MG63 (cell line): ENCODE data around the gene SLC35B1. TPM values are rescaled to one million over a fixed set of nuclear protein-coding genes. Genes with fewer than 3 reads are reported as not detected.

Experiments
- DNase-seq: peaks from one replicate; pipeline ENCODE4 v3.0.0-alpha.2; 2020
- H3K27me3 ChIP-seq: fragments of 250-450 bp; sonication (Bioruptor Pico); 2 replicates; pipeline ENCODE4 v1.5.1; 2020; ENCODE audit warnings: mild to moderate bottlenecking, moderate library complexity
- H3K36me3 ChIP-seq: fragments of 250-450 bp; sonication (Bioruptor Pico); 2 replicates; pipeline ENCODE4 v1.5.1; 2020; ENCODE audit warnings: mild to moderate bottlenecking, moderate library complexity
- H3K4me3 ChIP-seq: fragments of 250-450 bp; sonication (Bioruptor Pico); 2 replicates; pipeline ENCODE4 v1.5.1; 2020; ENCODE audit warnings: mild to moderate bottlenecking, moderate library complexity
- H3K9me3 ChIP-seq: fragments of 250-450 bp; sonication (Bioruptor Pico); 2 replicates; pipeline ENCODE4 v1.5.1; 2020; ENCODE audit warnings: mild to moderate bottlenecking, moderate library complexity
- total RNA-seq: library from RNA; depleted of rRNA; stranded (reverse); fragments of >200 nt; shearing (Covaris generic); gene quantifications from 2 replicates; pipeline ENCODE4 v1.2.3, GENCODE V29; 2014; ENCODE audit warnings: low replicate concordance

Gene SLC35B1
- total RNA-seq, 1 experiment from 2014 or later: 76.6 TPM

DNA sequence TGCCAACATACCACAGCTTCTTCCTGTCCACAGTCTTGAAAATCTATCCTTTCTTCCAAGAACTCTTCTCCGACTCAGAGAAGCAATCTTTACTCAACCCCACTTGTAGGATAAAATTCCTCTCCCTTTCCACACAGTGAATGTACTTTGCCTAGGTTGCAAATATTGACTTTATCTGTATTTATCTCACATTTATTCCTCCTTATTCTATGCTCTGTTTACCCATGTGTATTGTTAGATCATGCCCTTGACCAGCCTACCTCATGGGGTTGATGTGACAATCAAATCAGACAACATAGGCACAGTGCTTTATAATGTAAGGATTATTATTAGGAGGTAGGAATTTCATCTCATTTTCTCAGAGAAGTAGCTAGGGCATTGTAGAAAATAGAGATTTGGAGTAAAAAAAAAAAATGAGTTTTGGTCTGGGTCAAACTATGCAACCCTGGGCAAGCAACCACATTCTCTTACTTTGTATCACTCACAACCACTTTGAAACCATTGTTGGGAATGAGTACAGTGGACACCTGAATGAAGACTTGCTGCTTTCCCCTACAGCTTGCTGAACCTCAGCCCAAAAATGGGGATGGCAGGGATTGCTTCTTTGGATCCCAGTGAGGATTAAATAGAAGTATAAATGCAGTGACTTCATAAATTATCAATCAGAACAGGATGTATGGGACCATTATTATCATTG is 9.1 kb upstream of the SLC35B1 start:
- H3K9me3 ChIP-seq: no peaks in the 10 kb centered on the region
- H3K27me3 ChIP-seq: no peaks in the 10 kb centered on the region
- DNase-seq: no peak
- H3K36me3 ChIP-seq: no peaks in the 10 kb centered on the region
- H3K4me3 ChIP-seq: no peak overlapping the region

DNA sequence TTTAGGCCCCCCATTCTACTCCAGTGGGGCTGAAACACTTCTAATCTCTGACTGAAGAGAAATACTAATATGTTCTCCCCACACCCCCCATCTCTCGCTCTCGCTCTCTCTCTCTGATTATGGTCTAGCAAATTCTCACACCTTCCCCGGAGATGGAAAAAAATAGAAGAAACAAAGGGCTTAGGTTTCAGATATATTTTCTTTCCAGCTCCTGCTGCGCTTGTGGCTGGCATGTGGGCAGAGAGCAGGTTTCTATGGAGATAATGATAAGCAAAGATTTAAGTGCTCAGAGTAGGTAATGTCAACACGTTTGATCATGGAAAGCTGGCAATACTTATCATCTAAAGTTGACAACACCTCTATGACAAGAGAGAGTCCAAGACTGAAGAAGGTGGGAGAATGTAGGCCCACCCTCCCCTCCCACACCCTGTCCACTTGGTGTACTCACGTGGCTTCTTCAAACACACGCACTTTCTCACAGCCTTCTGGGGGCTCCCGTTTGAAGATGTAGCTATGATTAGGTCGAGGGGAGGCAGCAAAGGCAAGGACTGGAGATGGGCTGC is 8.0 kb upstream of the SLC35B1 start:
- DNase-seq: no peak
- no peak overlapping the region for H3K4me3 ChIP-seq
- H3K27me3 ChIP-seq: no peaks in the 10 kb centered on the region
- H3K36me3 ChIP-seq: no peaks in the 10 kb centered on the region
- H3K9me3 ChIP-seq: no peaks in the 10 kb centered on the region

- H3K36me3 ChIP-seq: no peaks in the 10 kb centered on the region
- no peak for DNase-seq
Measured at GRCh38 chr17:49715216-49715615, 7.5 kb upstream of the SLC35B1 start.

GRCh38 chr17:49708515-49709183 is 885 bp upstream of the SLC35B1 start:
- H3K4me3 ChIP-seq: peak overlapping the region; percentile 85
- H3K36me3 ChIP-seq: peaks cover 20% of the 10 kb centered on the region
- H3K9me3 ChIP-seq: no peaks in the 10 kb centered on the region
- peak; percentile 58 for DNase-seq
- no peaks in the 10 kb centered on the region; the same call in 1 of the 2 replicates for H3K27me3 ChIP-seq

More at GRCh38 chr17:49715216-49715615, 7.5 kb upstream of the SLC35B1 start:
- Histone ChIP-seq H3K9me3 (no peaks in the 10 kb centered on the region), H3K27me3 (no peaks in the 10 kb centered on the region), H3K4me3 (no peak overlapping the region)

DNA sequence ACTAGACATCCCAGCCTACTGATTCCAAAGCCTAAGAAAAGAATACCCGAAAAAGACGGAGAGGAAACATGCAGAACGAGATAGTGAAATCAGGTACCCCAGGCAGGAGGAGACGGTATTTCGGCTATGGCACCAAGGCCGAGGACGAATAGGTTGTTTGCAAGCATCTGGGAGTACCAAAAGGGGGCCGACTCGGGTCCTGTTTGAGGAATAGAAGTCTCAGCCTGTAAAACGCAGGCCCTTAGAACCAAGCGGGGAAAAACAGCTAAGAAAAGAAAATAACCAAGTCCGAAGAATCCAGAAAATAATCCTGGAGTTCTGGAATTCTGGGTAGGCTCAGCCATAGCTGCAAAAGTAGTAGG is 537 bp downstream of the SLC35B1 start:
- Histone ChIP-seq H3K9me3 (no peaks in the 10 kb centered on the region), H3K27me3 (no peaks in the 10 kb centered on the region; the same call in 1 of the 2 replicates), H3K36me3 (peaks cover 34% of the 10 kb centered on the region), H3K4me3 (peak overlapping the region; percentile 85)
- peak; percentile 7 for DNase-seq

DNA sequence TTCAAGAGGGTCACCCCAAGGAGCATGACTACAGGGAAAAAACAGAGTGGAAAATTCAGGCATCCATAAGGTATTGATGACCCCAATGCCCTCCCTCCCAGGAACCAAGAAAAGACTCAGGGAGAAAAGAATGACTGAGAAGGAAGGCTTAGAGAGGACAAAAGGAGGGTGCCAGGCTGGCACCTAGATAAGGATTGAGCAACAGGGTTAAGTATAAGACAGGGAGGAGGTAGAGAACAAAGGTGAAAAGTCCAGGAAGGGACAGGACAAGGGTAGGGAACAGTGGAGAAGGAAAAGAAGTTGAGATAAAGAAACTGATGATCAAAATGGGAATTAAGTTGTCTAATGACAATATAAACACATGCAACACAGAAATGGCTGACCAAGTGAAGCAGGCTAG is 2.5 kb downstream of the SLC35B1 start:
- H3K36me3 ChIP-seq: peaks cover 52% of the 10 kb centered on the region

GRCh38 chr17:49703557-49704277 is 4.0 kb downstream of the SLC35B1 start:
- peak; percentile 40 for DNase-seq
- H3K36me3 ChIP-seq: peaks cover 52% of the 10 kb centered on the region
- H3K9me3 ChIP-seq: no peaks in the 10 kb centered on the region
- H3K4me3 ChIP-seq: no peak overlapping the region
- no peaks in the 10 kb centered on the region for H3K27me3 ChIP-seq

More for the DNA sequence above, 2.5 kb downstream of the SLC35B1 start:
- Histone ChIP-seq H3K9me3 (no peaks in the 10 kb centered on the region), H3K27me3 (no peaks in the 10 kb centered on the region; the same call in 1 of the 2 replicates), H3K4me3 (no peak overlapping the region)
- DNase-seq: no peak

GRCh38 chr17:49700960-49701359 is 6.8 kb downstream of the SLC35B1 start:
- no peaks in the 10 kb centered on the region for H3K27me3 ChIP-seq
- H3K4me3 ChIP-seq: no peak overlapping the region
- DNase-seq: no peak
- H3K36me3 ChIP-seq: peaks cover 52% of the 10 kb centered on the region
- no peaks in the 10 kb centered on the region for H3K9me3 ChIP-seq

DNA sequence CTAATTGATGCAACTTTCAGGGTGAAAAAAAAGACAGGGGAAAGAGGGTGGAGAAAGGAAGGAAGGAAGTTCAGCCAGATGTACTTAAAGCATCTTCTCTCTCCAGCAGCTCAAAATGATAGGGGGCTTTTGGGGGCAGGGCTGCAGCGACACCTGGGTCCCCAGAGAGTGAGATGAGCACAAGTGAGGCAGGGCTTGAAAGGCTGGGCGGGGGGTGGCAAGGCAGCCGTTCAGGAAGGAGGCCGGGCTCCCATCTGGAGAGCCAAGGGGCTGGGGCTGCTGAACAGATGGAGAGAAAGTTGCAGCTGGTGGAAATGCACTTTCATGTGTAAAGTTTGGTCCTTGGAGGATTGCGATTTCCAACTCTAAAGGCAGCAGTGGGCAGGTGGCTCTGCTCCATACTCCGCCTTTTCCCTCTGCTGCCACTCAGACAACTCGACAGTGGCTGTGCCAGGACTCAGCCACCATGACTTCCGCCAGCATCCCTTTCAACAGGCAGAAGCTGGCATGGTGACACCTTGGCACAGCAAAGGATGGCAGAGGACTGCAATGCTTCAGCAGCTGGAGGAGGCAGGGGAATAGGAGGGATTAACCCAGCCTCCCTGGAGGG is 7.7 kb downstream of the SLC35B1 start:
- H3K36me3 ChIP-seq: peaks cover 44% of the 10 kb centered on the region
- H3K27me3 ChIP-seq: no peaks in the 10 kb centered on the region; the same call in 1 of the 2 replicates

GRCh38 chr17:49698005-49698404 is 9.8 kb downstream of the SLC35B1 start:
- Histone ChIP-seq H3K36me3 (peaks cover 25% of the 10 kb centered on the region), H3K27me3 (peaks cover 3% of the 10 kb centered on the region; the same call in 1 of the 2 replicates), H3K9me3 (no peaks in the 10 kb centered on the region), H3K4me3 (no peak overlapping the region)
- DNase-seq: no peak

More for the DNA sequence above, 7.7 kb downstream of the SLC35B1 start:
- H3K4me3 ChIP-seq: no peak overlapping the region
- no peaks in the 10 kb centered on the region for H3K9me3 ChIP-seq
- no peak for DNase-seq

DNA sequence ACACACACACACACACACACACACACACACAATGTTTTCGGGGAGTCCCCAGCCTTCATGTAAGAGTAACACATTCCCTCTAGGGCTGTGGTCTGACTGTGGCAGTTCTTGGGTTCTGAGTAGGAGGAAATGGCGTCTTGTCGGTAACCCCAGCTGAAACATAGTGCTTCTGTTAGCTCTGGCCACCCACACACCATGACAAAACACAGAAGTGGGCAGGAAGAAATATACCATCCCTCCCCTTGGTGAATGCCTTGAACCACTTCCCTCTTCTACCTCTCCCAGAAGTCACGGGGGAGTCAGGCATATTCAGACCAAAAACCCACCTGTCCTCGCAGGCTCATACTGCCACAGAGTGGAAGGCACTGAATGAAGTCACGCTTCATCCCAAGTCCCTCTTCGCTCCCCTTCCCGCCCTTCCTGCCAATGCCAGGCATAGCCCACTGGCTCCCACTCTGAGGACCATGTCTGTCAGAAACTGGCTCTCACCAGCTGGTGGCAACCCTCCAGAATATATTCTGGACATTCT is 11.5 kb downstream of the SLC35B1 start:
- peaks cover 3% of the 10 kb centered on the region; the same call in 1 of the 2 replicates for H3K27me3 ChIP-seq
- no peaks in the 10 kb centered on the region for H3K9me3 ChIP-seq
- H3K36me3 ChIP-seq: peaks cover 9% of the 10 kb centered on the region
- no peak for DNase-seq
- H3K4me3 ChIP-seq: no peak overlapping the region

- Histone ChIP-seq H3K9me3 (no peaks in the 10 kb centered on the region), H3K36me3 (peaks cover 4% of the 10 kb centered on the region), H3K4me3 (no peak overlapping the region), H3K27me3 (peaks cover 3% of the 10 kb centered on the region; the same call in 1 of the 2 replicates)
- DNase-seq: no peak
Measured at GRCh38 chr17:49695698-49696232, 12.0 kb downstream of the SLC35B1 start.

GRCh38 chr17:49694847-49695697 is 12.7 kb downstream of the SLC35B1 start:
- Histone ChIP-seq H3K4me3 (no peak overlapping the region), H3K27me3 (peaks cover 3% of the 10 kb centered on the region; the same call in 1 of the 2 replicates), H3K36me3 (no peaks in the 10 kb centered on the region), H3K9me3 (no peaks in the 10 kb centered on the region)
- DNase-seq: peak; percentile 7

GRCh38 chr17:49692751-49693150 is 15.0 kb downstream of the SLC35B1 start:
- Histone ChIP-seq H3K9me3 (no peaks in the 10 kb centered on the region), H3K27me3 (peaks cover 3% of the 10 kb centered on the region; the same call in 1 of the 2 replicates), H3K4me3 (no peak overlapping the region), H3K36me3 (no peaks in the 10 kb centered on the region)
- DNase-seq: no peak

DNA sequence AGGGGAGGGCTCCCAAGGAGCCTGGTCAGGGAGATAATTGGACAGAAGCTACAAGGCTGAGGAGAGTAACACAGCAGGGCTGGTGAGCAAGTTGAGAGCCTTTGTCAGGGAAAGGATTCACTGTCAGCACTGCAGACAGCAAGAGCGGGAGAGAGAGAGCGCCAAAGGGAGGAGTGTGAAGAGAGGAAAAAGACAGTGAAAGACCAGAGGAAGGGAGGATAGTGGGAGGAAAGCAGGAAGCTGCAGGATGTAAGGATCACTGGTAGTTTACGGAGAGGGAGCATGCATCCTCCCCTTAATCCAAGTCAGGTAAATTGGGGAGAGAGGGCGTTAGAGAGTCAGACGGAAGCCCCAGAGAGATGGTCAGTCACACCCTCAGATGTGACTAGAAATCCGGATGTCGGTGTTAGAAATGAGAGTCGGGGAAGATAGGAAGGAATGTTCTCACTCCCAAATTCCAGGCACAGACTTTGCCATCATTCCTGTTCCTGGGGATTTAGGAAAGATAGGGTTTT is 16.0 kb downstream of the SLC35B1 start:
- H3K27me3 ChIP-seq: peaks cover 3% of the 10 kb centered on the region; the same call in 1 of the 2 replicates
- no peaks in the 10 kb centered on the region for H3K36me3 ChIP-seq
- no peak for DNase-seq
- no peak overlapping the region for H3K4me3 ChIP-seq
- no peaks in the 10 kb centered on the region for H3K9me3 ChIP-seq
